ENCODE data around the gene NUDT5.

- no peak for TF ChIP-seq EZH2 (IDR thresholded peaks at IDR 0.05; ENCODE audit: insufficient read depth, poor library complexity, severe bottlenecking)
- no peak for TF ChIP-seq EZH2phosphoT487 (IDR thresholded peaks at IDR 0.05; ENCODE audit: insufficient read depth, low read depth)
Measured at GRCh38 chr10:12177642-12178041, 18.0 kb downstream of the NUDT5 start.

Measured in GM23248 (cell line).